Measurements from ENCODE around the gene TUBB4A.

Gene TUBB4A

DNA sequence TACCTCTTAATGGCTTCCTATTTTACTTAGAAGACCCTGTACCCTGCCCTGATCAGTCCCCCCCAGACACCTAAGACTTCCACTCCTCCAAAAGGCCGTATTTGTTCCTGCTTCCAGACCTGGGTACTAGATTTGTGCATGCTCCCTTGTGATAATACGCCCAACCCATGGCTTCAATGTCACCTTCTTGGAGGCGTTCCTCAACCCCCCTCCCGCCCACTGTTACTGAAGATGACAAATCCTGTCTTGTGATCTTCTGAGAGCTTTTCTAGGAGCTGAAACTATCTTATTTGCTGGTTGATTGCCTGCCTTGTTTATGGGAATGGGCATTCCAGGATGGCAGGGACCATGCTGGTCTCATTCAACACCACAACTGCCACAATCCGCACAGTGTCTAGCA lies 51.9 kb downstream of the TUBB4A start:
- no peak for TF ChIP-seq SPI1 (IDR thresholded peaks at IDR 0.05; ENCODE audit: low read depth, low read length)
- TF ChIP-seq POLR2A (IDR thresholded peaks at IDR 0.05; ENCODE audit: low read depth, low read length): no peak
- TF ChIP-seq TAF1 (IDR thresholded peaks at IDR 0.05; ENCODE audit: low read depth, low read length): no peak
- TF ChIP-seq PAX5 (IDR thresholded peaks at IDR 0.05; ENCODE audit: insufficient read depth, low read length, severe bottlenecking): no peak
- no peak for TF ChIP-seq POLR2AphosphoS5 (IDR thresholded peaks at IDR 0.05; ENCODE audit: low read depth, low read length)
- TF ChIP-seq POU2F2 (IDR thresholded peaks at IDR 0.05; ENCODE audit: low read depth, low read length): no peak
- DNase-seq (ENCODE audit: insufficient read length, low spot score) (no peak), FAIRE-seq (no peak)

DNA sequence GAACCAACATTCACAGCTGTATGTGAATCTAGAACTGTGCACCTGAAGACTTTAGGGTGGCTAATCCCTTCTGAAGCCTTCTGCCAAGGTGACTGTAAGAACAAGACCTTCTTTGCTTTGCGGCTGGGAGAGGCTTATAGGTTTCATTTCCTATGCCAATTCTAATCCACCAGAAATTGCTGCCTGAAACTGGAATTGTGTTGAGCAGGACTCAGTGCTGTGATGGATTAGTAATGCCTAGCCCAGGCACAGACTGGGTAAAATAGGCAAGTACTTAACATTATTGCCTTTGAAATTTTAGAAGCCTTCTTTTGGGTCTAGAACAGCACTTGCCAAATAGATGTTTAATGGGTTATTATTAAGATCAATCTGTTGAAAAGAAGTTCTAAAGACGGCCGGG lies 54.1 kb downstream of the TUBB4A start:
- DNase-seq (ENCODE audit: insufficient read length, low spot score) (no peak), FAIRE-seq (no peak)
- no peak for TF ChIP-seq POU2F2 (IDR thresholded peaks at IDR 0.05; ENCODE audit: low read depth, low read length)
- no peak for TF ChIP-seq SPI1 (IDR thresholded peaks at IDR 0.05; ENCODE audit: low read depth, low read length)
- no peak for TF ChIP-seq TAF1 (IDR thresholded peaks at IDR 0.05; ENCODE audit: low read depth, low read length)
- TF ChIP-seq POLR2AphosphoS5 (IDR thresholded peaks at IDR 0.05; ENCODE audit: low read depth, low read length): no peak
- TF ChIP-seq POLR2A (IDR thresholded peaks at IDR 0.05; ENCODE audit: low read depth, low read length): no peak
- no peak for TF ChIP-seq PAX5 (IDR thresholded peaks at IDR 0.05; ENCODE audit: insufficient read depth, low read length, severe bottlenecking)

DNA sequence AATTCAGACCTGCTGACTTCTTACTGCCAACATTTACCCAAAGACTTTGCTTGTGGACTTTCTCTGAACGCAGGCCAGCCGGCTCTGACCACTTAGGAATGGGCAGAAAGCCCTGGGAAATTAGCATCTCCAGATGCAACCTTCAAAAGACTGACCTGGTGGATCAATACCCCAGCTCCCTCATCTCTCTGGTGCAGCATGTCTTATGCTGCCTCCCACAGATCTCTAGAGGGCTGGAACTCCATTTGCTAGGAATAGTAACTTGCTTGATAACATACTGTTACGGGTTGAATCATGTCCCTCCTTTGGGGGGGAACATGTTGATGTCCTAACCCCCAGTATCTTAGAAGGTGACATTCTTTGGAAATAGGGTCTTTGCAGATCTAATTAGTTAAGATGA lies 55.7 kb downstream of the TUBB4A start:
- no peak for DNase-seq (ENCODE audit: insufficient read length, low spot score)
- no peak for FAIRE-seq
- TF ChIP-seq TAF1 (IDR thresholded peaks at IDR 0.05; ENCODE audit: low read depth, low read length) (no peak), POLR2AphosphoS5 (IDR thresholded peaks at IDR 0.05; ENCODE audit: low read depth, low read length) (no peak)

Data from GM12891 (cell line).